Hepatocyte (in vitro differentiated cells): Measurements from ENCODE around the gene EXOC1. TPM values are rescaled to one million over a fixed set of nuclear protein-coding genes. Genes with fewer than 3 reads are reported as not detected.
A peak's percentile ranks its signal among the peaks of the same experiment; 100 is the strongest.

ENCODE experiments used
- DNase-seq: peaks from one replicate; pipeline ENCODE4 v3.0.0-alpha.2; 2016; ENCODE audit warnings: low spot score
- H2AFZ ChIP-seq: fragments of 200-600 bp; sonication (generic); 2 replicates; pipeline ENCODE4 v1.6.0; 2016; ENCODE audit warnings: antibody characterized with exemption, mild to moderate bottlenecking
- H3K27ac ChIP-seq: fragments of 200-600 bp; sonication (generic); 2 replicates; pipeline ENCODE4 v1.5.1; 2016; ENCODE audit warnings: mild to moderate bottlenecking
- H3K27me3 ChIP-seq: fragments of 200-600 bp; sonication (generic); 2 replicates; pipeline ENCODE4 v1.6.1; 2016
- H3K36me3 ChIP-seq: fragments of 200-600 bp; sonication (generic); replicated peaks from 2 replicates; pipeline ENCODE4 v1.5.1; 2016; ENCODE audit warnings: low read depth; ENCODE audit not compliant: insufficient read depth
- H3K4me1 ChIP-seq: fragments of 200-600 bp; sonication (generic); 2 replicates; pipeline ENCODE4 v1.5.1; 2016; ENCODE audit warnings: mild to moderate bottlenecking, moderate library complexity; ENCODE audit not compliant: insufficient read depth
- H3K4me2 ChIP-seq: fragments of 200-600 bp; sonication (generic); 2 replicates; pipeline ENCODE4 v1.6.0; 2016
- H3K4me3 ChIP-seq: fragments of 200-600 bp; sonication (generic); 2 replicates; pipeline ENCODE4 v1.5.1; 2016; ENCODE audit warnings: mild to moderate bottlenecking
- H3K79me2 ChIP-seq: fragments of 200-600 bp; sonication (generic); 2 replicates; pipeline ENCODE4 v1.6.0; 2017; ENCODE audit warnings: mild to moderate bottlenecking
- H3K9me2 ChIP-seq: fragments of 200-600 bp; sonication (generic); replicated peaks from 2 replicates; pipeline ENCODE4 v1.6.0; 2017; ENCODE audit warnings: mild to moderate bottlenecking; ENCODE audit not compliant: insufficient read depth
- H3K9me3 ChIP-seq: fragments of 200-600 bp; sonication (generic); 2 replicates; pipeline ENCODE4 v1.5.1; 2016; ENCODE audit warnings: low read depth, mild to moderate bottlenecking
- H4K20me1 ChIP-seq: fragments of 200-600 bp; sonication (generic); 2 replicates; pipeline ENCODE4 v1.6.0; 2016; ENCODE audit warnings: mild to moderate bottlenecking; ENCODE audit not compliant: insufficient read depth, poor library complexity, severe bottlenecking
- EZH2 ChIP-seq: fragments of 200-600 bp; sonication (generic); IDR thresholded peaks from 2 replicates; pipeline ENCODE4 v1.6.1; 2016; ENCODE audit warnings: antibody characterized with exemption, mild to moderate bottlenecking, borderline replicate concordance
- EZH2phosphoT487 ChIP-seq: fragments of 200-600 bp; sonication (generic); IDR thresholded peaks from one replicate; pipeline ENCODE4 v1.6.1; 2018; ENCODE audit warnings: antibody characterized with exemption, mild to moderate bottlenecking, low read depth, moderate library complexity; ENCODE audit not compliant: unreplicated experiment, severe bottlenecking
- WGBS: methylation state at CpG from one replicate; pipeline ENCODE4 v1.1.6; 2016; ENCODE audit warnings: low lambda C conversion rate; ENCODE audit errors: missing lambda C conversion rate; 5-methylcytosine and 5-hydroxymethylcytosine counted together
- polyA plus RNA-seq: library from polyadenylated mRNA; unstranded; fragments of >200 nt; fragmentation: Nextera tagmentation; extraction: Ambion mirVana; gene quantifications from 2 replicates; pipeline ENCODE4 v1.2.1, GENCODE V29; 2016
- small RNA-seq: library from RNA; depleted of rRNA; stranded (forward); fragments of <200 nt; gene quantifications from one replicate; pipeline ENCODE3, GENCODE V24; 2014
- total RNA-seq: library from RNA; depleted of rRNA; stranded (reverse); fragments of >200 nt; gene quantifications from 2 replicates; pipeline ENCODE4 v1.2.3, GENCODE V29; 2014
- TF ChIP-seq, protein P1 (sequence below): fragments of 200-600 bp; sonication (generic); IDR thresholded peaks from 2 replicates; pipeline ENCODE4 v1.5.1; 2016; ENCODE audit warnings: antibody characterized with exemption, mild to moderate bottlenecking; ENCODE audit not compliant: poor library complexity

EXOC1 gene
- total and polyA plus RNA-seq, 2 experiments from 2014 or later = 15.7 to 31.4 TPM

DNA sequence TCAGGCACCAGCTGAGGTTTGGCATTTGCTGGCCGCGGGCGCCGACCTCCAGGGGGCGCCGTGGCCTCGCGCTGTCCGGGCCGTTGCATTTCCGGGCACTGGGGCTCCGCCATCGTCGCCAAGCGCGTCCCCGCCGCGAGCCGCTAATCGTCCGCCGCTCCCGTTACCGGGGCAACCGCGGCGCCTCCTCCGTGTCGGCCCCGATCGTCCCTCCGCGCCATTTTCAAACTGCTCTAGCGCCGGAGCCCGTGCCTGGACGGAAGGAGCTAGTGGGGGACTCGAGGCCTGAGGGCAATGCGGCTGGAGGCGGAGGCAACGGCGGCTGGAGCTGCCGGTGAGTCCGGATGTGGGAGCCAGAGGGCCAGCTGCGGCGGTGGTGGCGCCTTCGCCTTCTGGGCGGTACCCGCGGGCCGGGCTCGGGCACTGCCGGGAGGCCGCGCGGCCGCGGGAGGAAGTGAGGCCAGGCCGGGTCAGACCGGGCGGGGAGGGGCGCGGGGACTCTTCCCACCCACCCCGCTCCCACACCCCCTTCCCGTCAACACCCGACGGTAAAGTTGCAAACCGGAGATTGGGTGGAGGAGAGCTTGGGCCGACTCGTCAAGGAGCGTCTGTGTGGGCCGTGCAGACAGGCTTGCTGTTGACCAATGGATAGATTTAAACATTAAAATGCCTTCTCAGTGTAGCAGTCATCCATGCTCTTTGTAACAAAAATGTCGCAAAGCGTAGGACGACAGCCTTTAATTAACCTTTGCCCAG lies 95.5 kb downstream of the EXOC1 start, which contains the start of gene CEP135:
Gene CEP135, plus strand, starts transcription at position 220 of the 756 bp plus-strand sequence. CDS start 3,186 bp downstream, outside the sequence.
- Histone ChIP-seq H3K36me3 (no peaks in the 10 kb centered on the region), H2AFZ (peak within 1 kb of the TSS; percentile 90), H3K4me3 (peak within 1 kb of the TSS; percentile 64), H3K27me3 (no peaks in the 10 kb centered on the region), H3K4me1 (peaks cover 21% of the 10 kb centered on the region), H3K79me2 (peaks cover 29% of the 10 kb centered on the region), H3K9me2 (no peaks in the 10 kb centered on the region), H3K4me2 (peak within 1 kb of the TSS; percentile 92), H4K20me1 (no peaks in the 10 kb centered on the region), H3K9me3 (no peaks in the 10 kb centered on the region), H3K27ac (peak within 1 kb of the TSS; percentile 95)
- 2% methylated on average over 39 of the region's 77 CpGs for WGBS
- no peak for TF ChIP-seq EZH2phosphoT487
- TF ChIP-seq, protein P1, sequence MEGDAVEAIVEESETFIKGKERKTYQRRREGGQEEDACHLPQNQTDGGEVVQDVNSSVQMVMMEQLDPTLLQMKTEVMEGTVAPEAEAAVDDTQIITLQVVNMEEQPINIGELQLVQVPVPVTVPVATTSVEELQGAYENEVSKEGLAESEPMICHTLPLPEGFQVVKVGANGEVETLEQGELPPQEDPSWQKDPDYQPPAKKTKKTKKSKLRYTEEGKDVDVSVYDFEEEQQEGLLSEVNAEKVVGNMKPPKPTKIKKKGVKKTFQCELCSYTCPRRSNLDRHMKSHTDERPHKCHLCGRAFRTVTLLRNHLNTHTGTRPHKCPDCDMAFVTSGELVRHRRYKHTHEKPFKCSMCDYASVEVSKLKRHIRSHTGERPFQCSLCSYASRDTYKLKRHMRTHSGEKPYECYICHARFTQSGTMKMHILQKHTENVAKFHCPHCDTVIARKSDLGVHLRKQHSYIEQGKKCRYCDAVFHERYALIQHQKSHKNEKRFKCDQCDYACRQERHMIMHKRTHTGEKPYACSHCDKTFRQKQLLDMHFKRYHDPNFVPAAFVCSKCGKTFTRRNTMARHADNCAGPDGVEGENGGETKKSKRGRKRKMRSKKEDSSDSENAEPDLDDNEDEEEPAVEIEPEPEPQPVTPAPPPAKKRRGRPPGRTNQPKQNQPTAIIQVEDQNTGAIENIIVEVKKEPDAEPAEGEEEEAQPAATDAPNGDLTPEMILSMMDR = peak; percentile 92
- peak; percentile 98 for DNase-seq

DNA sequence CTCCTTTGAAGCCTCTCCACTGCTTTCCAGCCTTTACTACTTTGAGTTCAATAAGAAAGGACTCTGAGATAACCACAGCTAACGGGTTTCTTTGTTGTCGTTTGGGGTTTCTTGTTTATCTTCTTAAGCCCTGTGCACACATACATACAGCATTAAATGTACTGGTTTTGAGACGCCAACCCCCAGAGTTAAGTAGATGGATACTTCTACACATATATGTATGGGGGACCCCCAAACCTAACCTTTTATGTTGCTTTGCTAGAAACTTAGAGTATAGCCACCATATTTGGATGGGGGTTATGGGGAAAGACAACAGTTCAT lies 96.0 kb downstream of the EXOC1 start:
- no peaks in the 10 kb centered on the region for H3K9me3 ChIP-seq
- TF ChIP-seq EZH2phosphoT487 (no peak), EZH2 (no peak)
- TF ChIP-seq, protein P1 = no peak
- no peaks in the 10 kb centered on the region for H3K9me2 ChIP-seq
- no peak for DNase-seq
- peak overlapping the region; percentile 64 for H3K4me3 ChIP-seq
- WGBS = 0% methylated on average over 3 of the region's 3 CpGs
- H4K20me1 ChIP-seq = no peaks in the 10 kb centered on the region
- H3K27ac ChIP-seq = peak overlapping the region; percentile 95
- peaks cover 29% of the 10 kb centered on the region for H3K79me2 ChIP-seq
- no peaks in the 10 kb centered on the region for H3K36me3 ChIP-seq
- peak overlapping the region; percentile 92 for H3K4me2 ChIP-seq
- H3K27me3 ChIP-seq = no peaks in the 10 kb centered on the region
- peak overlapping the region; percentile 90 for H2AFZ ChIP-seq
- H3K4me1 ChIP-seq = peaks cover 21% of the 10 kb centered on the region

GRCh38 chr4:55951191-55951922 lies 97.9 kb downstream of the EXOC1 start:
- TF ChIP-seq EZH2phosphoT487 (no peak), EZH2 (no peak)
- TF ChIP-seq, protein P1 = no peak

More at GRCh38 chr4:55951191-55951922, 97.9 kb downstream of the EXOC1 start:
- Histone ChIP-seq H3K27me3 (no peaks in the 10 kb centered on the region), H3K9me3 (no peaks in the 10 kb centered on the region), H3K27ac (no peak overlapping the region), H3K36me3 (no peaks in the 10 kb centered on the region), H3K9me2 (no peaks in the 10 kb centered on the region), H3K79me2 (peaks cover 29% of the 10 kb centered on the region), H3K4me2 (no peak overlapping the region), H3K4me3 (no peak overlapping the region), H4K20me1 (no peaks in the 10 kb centered on the region), H3K4me1 (peaks cover 21% of the 10 kb centered on the region), H2AFZ (no peak overlapping the region)
- no peak for DNase-seq
- 97% methylated on average over 5 of the region's 5 CpGs for WGBS

Small RNA genes lying within 50 kb of the gene (small RNA-seq; reads per million reads assigned to genes)
- not detected for gene RNU6-652P

Other genes starting within 250 kb of the EXOC1 start
- 7.6 and 20.1 TPM in 2 replicates for gene NMU, start 217.3 kb upstream of the EXOC1 start, total RNA-seq
- gene NMU, start 217.3 kb upstream of the EXOC1 start, polyA plus RNA-seq = 2.0 and 5.2 TPM in 2 replicates
- not detected in 2 replicates for gene EXOC1L, start 33.9 kb upstream of the EXOC1 start, total RNA-seq
- gene EXOC1L, start 33.9 kb upstream of the EXOC1 start, polyA plus RNA-seq = not detected in 2 replicates
- gene CEP135, start 95.3 kb downstream of the EXOC1 start, total RNA-seq = 7.7 and 10.9 TPM in 2 replicates
- 3.1 and 3.2 TPM in 2 replicates for gene CEP135, start 95.3 kb downstream of the EXOC1 start, polyA plus RNA-seq